WTC11 (cell line): ENCODE measurements around the gene TMEM131L. TPM values are rescaled to one million over a fixed set of nuclear protein-coding genes. Genes with fewer than 3 reads are reported as not detected.

ENCODE experiments used
- ATAC-seq: fragments of 200-7000 bp; cut with Tn5 transposase; 2 replicates; pipeline ENCODE4 v1.10.0; 2021; ENCODE audit warnings: mild to moderate bottlenecking, moderate library complexity
- CTCF ChIA-PET: fragments of 300-600 bp; sonication (Branson Sonifier 250); formaldehyde crosslinking; loops from one replicate; lab custom pipeline; 2021; ENCODE audit warnings: antibody characterized with exemption; lab: Charles Lee
- POLR2A ChIA-PET: fragments of 350-600 bp; sonication (Branson Sonifier 250); formaldehyde crosslinking; loops from one replicate; lab custom pipeline; 2021; ENCODE audit warnings: antibody characterized with exemption; lab: Charles Lee
- DNase-seq: peaks from one replicate; pipeline ENCODE4 v3.0.0; 2021; ENCODE audit warnings: low spot score
- H3K27ac Mint-ChIP-seq: 2 replicates; pipeline ENCODE4 v1.8.0; 2021; ENCODE audit warnings: mixed read lengths
- H3K27me3 Mint-ChIP-seq: 2 replicates; pipeline ENCODE4 v1.8.0; 2021; ENCODE audit warnings: low read depth, mild to moderate bottlenecking, moderate library complexity, mixed read lengths
- H3K36me3 Mint-ChIP-seq: 2 replicates; pipeline ENCODE4 v1.8.0; 2021; ENCODE audit warnings: mixed read lengths
- H3K4me1 Mint-ChIP-seq: 2 replicates; pipeline ENCODE4 v1.8.0; 2022; ENCODE audit warnings: mixed read lengths
- H3K4me3 Mint-ChIP-seq: 2 replicates; pipeline ENCODE4 v1.8.0; 2021; ENCODE audit warnings: mild to moderate bottlenecking, moderate library complexity, mixed read lengths
- H3K9me3 Mint-ChIP-seq: 2 replicates; pipeline ENCODE4 v1.8.0; 2021; ENCODE audit warnings: mixed read lengths
- AFF4 ChIP-seq: sonication (generic); formaldehyde crosslinking; IDR thresholded peaks from 2 replicates; pipeline ENCODE4 v1.8.1; 2023; ENCODE audit warnings: mild to moderate bottlenecking, missing genetic modification reagents, borderline replicate concordance
- ARID4B ChIP-seq: sonication (generic); formaldehyde crosslinking; IDR thresholded peaks from 2 replicates; pipeline ENCODE4 v1.8.0; 2023; ENCODE audit warnings: missing genetic modification reagents, mild to moderate bottlenecking, borderline replicate concordance
- ATF2 ChIP-seq: sonication (generic); formaldehyde crosslinking; IDR thresholded peaks from 2 replicates; pipeline ENCODE4 v1.8.1; 2022; ENCODE audit warnings: low read depth, missing genetic modification reagents, borderline replicate concordance
- E2F5 ChIP-seq: sonication (generic); formaldehyde crosslinking; IDR thresholded peaks from 2 replicates; pipeline ENCODE4 v1.8.1; 2022; ENCODE audit warnings: mild to moderate bottlenecking, moderate library complexity, missing genetic modification reagents
- EMX1 ChIP-seq: fragments of 250-450 bp; sonication (Bioruptor Pico); IDR thresholded peaks from 2 replicates; pipeline ENCODE4 v1.8.0; 2021; ENCODE audit warnings: mild to moderate bottlenecking
- ETV6 ChIP-seq: sonication (generic); formaldehyde crosslinking; IDR thresholded peaks from 2 replicates; pipeline ENCODE4 v1.8.1; 2022; ENCODE audit warnings: mild to moderate bottlenecking, missing genetic modification reagents
- GRHL2 ChIP-seq: fragments of 250-450 bp; sonication (Bioruptor Pico); IDR thresholded peaks from 2 replicates; pipeline ENCODE4 v1.8.0; 2022; ENCODE audit warnings: mild to moderate bottlenecking, moderate library complexity; ENCODE audit not compliant: insufficient replicate concordance, severe bottlenecking
- MAX ChIP-seq: sonication (generic); formaldehyde crosslinking; IDR thresholded peaks from 2 replicates; pipeline ENCODE4 v1.8.0; 2022; ENCODE audit warnings: mild to moderate bottlenecking, missing genetic modification reagents
- MLX ChIP-seq: sonication (generic); formaldehyde crosslinking; IDR thresholded peaks from 2 replicates; pipeline ENCODE4 v1.8.1; 2023; ENCODE audit warnings: mild to moderate bottlenecking, missing genetic modification reagents, moderate library complexity
- NFATC4 ChIP-seq: fragments of 250-450 bp; sonication (Bioruptor Pico); IDR thresholded peaks from 2 replicates; pipeline ENCODE4 v1.9.0; 2021; ENCODE audit warnings: mild to moderate bottlenecking
- NR3C1 ChIP-seq: sonication (generic); formaldehyde crosslinking; conservative IDR thresholded peaks from 2 replicates; pipeline ENCODE4 v1.8.1; 2023; ENCODE audit warnings: low read depth, mild to moderate bottlenecking, missing genetic modification reagents
- PREB ChIP-seq: sonication (generic); formaldehyde crosslinking; IDR thresholded peaks from 2 replicates; pipeline ENCODE4 v1.8.1; 2022; ENCODE audit warnings: mild to moderate bottlenecking, missing genetic modification reagents, moderate library complexity, borderline replicate concordance
- SMAD4 ChIP-seq: sonication (generic); formaldehyde crosslinking; IDR thresholded peaks from 2 replicates; pipeline ENCODE4 v1.8.0; 2022; ENCODE audit warnings: mild to moderate bottlenecking, missing genetic modification reagents
- STAT6 ChIP-seq: sonication (generic); formaldehyde crosslinking; conservative IDR thresholded peaks from 2 replicates; pipeline ENCODE4 v1.8.1; 2023; ENCODE audit warnings: mild to moderate bottlenecking, low read depth, missing genetic modification reagents, moderate library complexity
- TCF7 ChIP-seq: sonication (generic); formaldehyde crosslinking; IDR thresholded peaks from 2 replicates; pipeline ENCODE4 v1.8.0; 2022; ENCODE audit warnings: mild to moderate bottlenecking, low read depth, missing genetic modification reagents, moderate library complexity
- ZNF121 ChIP-seq: sonication (generic); formaldehyde crosslinking; IDR thresholded peaks from 2 replicates; pipeline ENCODE4 v1.8.0; 2023; ENCODE audit warnings: missing genetic modification reagents
- ZNF263 ChIP-seq: sonication (generic); formaldehyde crosslinking; IDR thresholded peaks from 2 replicates; pipeline ENCODE4 v1.8.1; 2022; ENCODE audit warnings: low read depth, mild to moderate bottlenecking, moderate library complexity, missing genetic modification reagents
- ZNF317 ChIP-seq: sonication (generic); formaldehyde crosslinking; IDR thresholded peaks from 2 replicates; pipeline ENCODE4 v1.8.1; 2023; ENCODE audit warnings: low read depth, mild to moderate bottlenecking, moderate library complexity, missing genetic modification reagents, borderline replicate concordance
- ZNF423 ChIP-seq: fragments of 250-450 bp; sonication (Bioruptor Pico); IDR thresholded peaks from 2 replicates; pipeline ENCODE4 v2.1.2; 2022; ENCODE audit warnings: mild to moderate bottlenecking, moderate library complexity
- total RNA-seq: library from RNA; stranded (reverse); gene quantifications from 3 replicates; pipeline ENCODE4 v1.2.3, GENCODE V29; 2021

The TMEM131L gene
- total RNA-seq, 1 experiment from 2014 or later = 26.7 TPM

- POLR2A ChIA-PET = no interaction called here
- no peaks in the 10 kb centered on the region for H3K27me3 Mint-ChIP-seq
- no peak for ATAC-seq
- H3K27ac Mint-ChIP-seq = no peak overlapping the region
- peaks cover 2% of the 10 kb centered on the region; the same call in 1 of the 2 replicates for H3K36me3 Mint-ChIP-seq
- peaks cover 15% of the 10 kb centered on the region for H3K4me1 Mint-ChIP-seq
- CTCF ChIA-PET = interaction anchor here (1.2 kb wide), 1 partner anchor 239 kb away, joined by 3 read pairs; no protein-coding TSS in a partner anchor
- no peak for TF ChIP-seq AFF4 (CRISPR knock-in tag)
- TF ChIP-seq PREB = no peak
- no peak for TF ChIP-seq ZNF317 (CRISPR knock-in tag)
- TF ChIP-seq ZNF263 (CRISPR knock-in tag) = no peak
- TF ChIP-seq SMAD4 (CRISPR knock-in tag) = no peak
- no peak for TF ChIP-seq ATF2
- TF ChIP-seq MLX (CRISPR knock-in tag) = no peak
- TF ChIP-seq ETV6 = no peak
- no peak for TF ChIP-seq ZNF423
- TF ChIP-seq TCF7 (CRISPR knock-in tag) = no peak
- no peak for TF ChIP-seq EMX1 (CRISPR knock-in tag)
- no peak for TF ChIP-seq GRHL2 (CRISPR knock-in tag)
- no peak for TF ChIP-seq ZNF121 (CRISPR knock-in tag)
- TF ChIP-seq, all 79 proteins: peak for 0
- Mint-ChIP-seq H3K9me3 (no peaks in the 10 kb centered on the region), H3K4me3 (no peak overlapping the region)
- no peak for DNase-seq
These were observed 117.0 kb downstream of the TMEM131L start for GRCh38 chr4:153582954-153583702.

- Mint-ChIP-seq H3K27me3 (no peaks in the 10 kb centered on the region), H3K27ac (peak overlapping the region; percentile 58), H3K36me3 (peaks cover 6% of the 10 kb centered on the region), H3K4me3 (no peak overlapping the region), H3K4me1 (peaks cover 14% of the 10 kb centered on the region), H3K9me3 (no peaks in the 10 kb centered on the region)
- DNase-seq (no peak), ATAC-seq (0 out of 2 replicates have a peak, but pooled peaks have one; percentile 30)
- POLR2A ChIA-PET = no interaction called here
- CTCF ChIA-PET = no interaction called here
- TF ChIP-seq MAX (no peak), E2F5 (CRISPR knock-in tag) (no peak), STAT6 (CRISPR knock-in tag) (no peak), ARID4B (no peak), NR3C1 (CRISPR knock-in tag) (no peak), NFATC4 (CRISPR knock-in tag) (no peak)
These were observed 118.9 kb downstream of the TMEM131L start for GRCh38 chr4:153585026-153585425.
